ENCODE measurements around the gene MIX23. TPM values are rescaled to one million over a fixed set of nuclear protein-coding genes. Genes with fewer than 3 reads are reported as not detected.
A peak's percentile ranks its signal among the peaks of the same experiment; 100 is the strongest.

The MIX23 gene
- total RNA-seq, 4 donors from 2014 or later: 10.2 to 40.1 (median 22.7) TPM

GRCh38 chr3:122343654-122344053 lies 39.4 kb downstream of the MIX23 start:
- 78% methylated on average over 2 of the region's 2 CpGs for WGBS
- Histone ChIP-seq H3K4me3 (no peak overlapping the region), H3K27me3 (no peaks in the 10 kb centered on the region), H3K36me3 (no peaks in the 10 kb centered on the region), H3K4me1 (no peaks in the 10 kb centered on the region), H3K27ac (no peak overlapping the region), H3K9me3 (no peaks in the 10 kb centered on the region)
- DNase-seq (ENCODE audit: low spot score in 2 of 2): no peak
- TF ChIP-seq POLR2A (IDR thresholded peaks at IDR 0.05): no peak
- TF ChIP-seq, protein P1, sequence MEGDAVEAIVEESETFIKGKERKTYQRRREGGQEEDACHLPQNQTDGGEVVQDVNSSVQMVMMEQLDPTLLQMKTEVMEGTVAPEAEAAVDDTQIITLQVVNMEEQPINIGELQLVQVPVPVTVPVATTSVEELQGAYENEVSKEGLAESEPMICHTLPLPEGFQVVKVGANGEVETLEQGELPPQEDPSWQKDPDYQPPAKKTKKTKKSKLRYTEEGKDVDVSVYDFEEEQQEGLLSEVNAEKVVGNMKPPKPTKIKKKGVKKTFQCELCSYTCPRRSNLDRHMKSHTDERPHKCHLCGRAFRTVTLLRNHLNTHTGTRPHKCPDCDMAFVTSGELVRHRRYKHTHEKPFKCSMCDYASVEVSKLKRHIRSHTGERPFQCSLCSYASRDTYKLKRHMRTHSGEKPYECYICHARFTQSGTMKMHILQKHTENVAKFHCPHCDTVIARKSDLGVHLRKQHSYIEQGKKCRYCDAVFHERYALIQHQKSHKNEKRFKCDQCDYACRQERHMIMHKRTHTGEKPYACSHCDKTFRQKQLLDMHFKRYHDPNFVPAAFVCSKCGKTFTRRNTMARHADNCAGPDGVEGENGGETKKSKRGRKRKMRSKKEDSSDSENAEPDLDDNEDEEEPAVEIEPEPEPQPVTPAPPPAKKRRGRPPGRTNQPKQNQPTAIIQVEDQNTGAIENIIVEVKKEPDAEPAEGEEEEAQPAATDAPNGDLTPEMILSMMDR (IDR thresholded peaks at IDR 0.05): no peak

DNA sequence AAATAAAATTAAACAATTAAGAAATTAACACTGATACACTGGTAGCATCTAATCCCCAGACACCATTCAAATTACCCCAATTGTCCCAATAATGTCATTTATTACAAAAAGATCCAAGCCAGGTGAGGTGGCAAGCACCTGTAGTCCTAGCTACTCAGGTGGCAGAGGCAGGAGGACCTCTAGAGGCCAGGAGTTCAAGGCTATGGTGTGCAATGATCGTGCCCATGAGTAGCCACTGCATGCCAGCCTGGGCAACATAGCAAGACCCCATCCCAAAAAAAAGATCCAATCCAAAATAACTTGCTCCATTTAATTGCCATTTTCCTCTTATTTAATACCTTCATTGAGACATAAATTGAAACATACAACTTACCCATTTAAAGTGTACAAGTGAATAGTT lies 40.2 kb downstream of the MIX23 start:
- Histone ChIP-seq H3K27me3 (no peaks in the 10 kb centered on the region), H3K27ac (no peak overlapping the region), H3K36me3 (no peaks in the 10 kb centered on the region), H3K4me3 (no peak overlapping the region), H3K9me3 (no peaks in the 10 kb centered on the region), H3K4me1 (no peaks in the 10 kb centered on the region)
- WGBS: 71% methylated on average over 1 of the region's 1 CpG
- DNase-seq (ENCODE audit: low spot score in 2 of 2): no peak
- no peak for TF ChIP-seq EP300 (IDR thresholded peaks at IDR 0.05)
- TF ChIP-seq POLR2A (IDR thresholded peaks at IDR 0.05): no peak
- no peak for TF ChIP-seq POLR2AphosphoS5 (IDR thresholded peaks at IDR 0.05)
- TF ChIP-seq, protein P1 (IDR thresholded peaks at IDR 0.05): no peak

GRCh38 chr3:122332551-122332950 lies 50.5 kb downstream of the MIX23 start:
- no peak overlapping the region for H3K4me3 ChIP-seq
- no peak overlapping the region for H3K27ac ChIP-seq
- H3K4me1 ChIP-seq: no peaks in the 10 kb centered on the region
- H3K36me3 ChIP-seq: no peaks in the 10 kb centered on the region
- no peaks in the 10 kb centered on the region for H3K27me3 ChIP-seq
- 86% methylated on average over 8 of the region's 8 CpGs for WGBS
- no peak for DNase-seq (ENCODE audit: low spot score in 2 of 2)
- no peaks in the 10 kb centered on the region for H3K9me3 ChIP-seq
- TF ChIP-seq POLR2A (IDR thresholded peaks at IDR 0.05): no peak
- no peak for TF ChIP-seq EP300 (IDR thresholded peaks at IDR 0.05)
- TF ChIP-seq, protein P1 (IDR thresholded peaks at IDR 0.05): no peak

- no peak for DNase-seq (ENCODE audit: low spot score in 2 of 2)
- H3K27me3 ChIP-seq: no peaks in the 10 kb centered on the region
- no peaks in the 10 kb centered on the region for H3K4me1 ChIP-seq
- TF ChIP-seq POLR2A (IDR thresholded peaks at IDR 0.05): no peak
- TF ChIP-seq, protein P1 (IDR thresholded peaks at IDR 0.05): no peak
- no peak for TF ChIP-seq POLR2AphosphoS5 (IDR thresholded peaks at IDR 0.05)
- TF ChIP-seq EP300 (IDR thresholded peaks at IDR 0.05): no peak
- WGBS: 78% methylated on average over 4 of the region's 4 CpGs
- H3K36me3 ChIP-seq: no peaks in the 10 kb centered on the region
- no peaks in the 10 kb centered on the region for H3K9me3 ChIP-seq
- no peak overlapping the region for H3K27ac ChIP-seq
- no peak overlapping the region for H3K4me3 ChIP-seq
Measured at GRCh38 chr3:122331886-122332285, 51.1 kb downstream of the MIX23 start.

GRCh38 chr3:122325769-122326168 lies 57.3 kb downstream of the MIX23 start:
- TF ChIP-seq, protein P1 (IDR thresholded peaks at IDR 0.05): no peak
- no peak for TF ChIP-seq POLR2AphosphoS5 (IDR thresholded peaks at IDR 0.05)
- no peak for TF ChIP-seq EP300 (IDR thresholded peaks at IDR 0.05)
- 91% methylated on average over 3 of the region's 3 CpGs for WGBS
- no peak overlapping the region for H3K27ac ChIP-seq
- peak overlapping the region; percentile 17 for H3K4me3 ChIP-seq
- H3K9me3 ChIP-seq: no peaks in the 10 kb centered on the region
- no peak for DNase-seq (ENCODE audit: low spot score in 2 of 2)
- H3K36me3 ChIP-seq: no peaks in the 10 kb centered on the region
- no peaks in the 10 kb centered on the region for H3K27me3 ChIP-seq
- H3K4me1 ChIP-seq: peaks cover 3% of the 10 kb centered on the region

Data from suprapubic skin (tissue), 4 donors.